Uterus (tissue), 4 donors: Measurements from ENCODE around the gene RTEL1. TPM values are rescaled to one million over a fixed set of nuclear protein-coding genes. Genes with fewer than 3 reads are reported as not detected.

Source experiments
- DNase-seq, 2 donors: peaks; one replicate each; pipeline ENCODE4 v3.0.0-alpha.2; 2019 to 2020
- H3K27ac ChIP-seq, 2 donors: fragments of 200-600 bp; sonication (generic); 1 replicate in 1 of 2; 2 replicates in 1 of 2; pipeline ENCODE4 v1.5.1; 2016 to 2018
- H3K27me3 ChIP-seq, 2 donors: fragments of 200-600 bp; sonication (generic); one replicate each; pipeline ENCODE4 v1.5.1; 2018 to 2019; ENCODE audit warnings: control low read depth in 1 of 2
- H3K36me3 ChIP-seq, 2 donors: fragments of 200-600 bp; sonication (generic); one replicate each; pipeline ENCODE4 v1.5.1; 2019; ENCODE audit warnings: control low read depth in 1 of 2
- H3K4me1 ChIP-seq, 2 donors: fragments of 200-600 bp; sonication (generic); one replicate each; pipeline ENCODE4 v1.5.1; 2018 to 2019; ENCODE audit warnings: control low read depth in 1 of 2
- H3K4me3 ChIP-seq, 2 donors: fragments of 200-600 bp; sonication (generic); 1 replicate in 1 of 2; 2 replicates in 1 of 2; pipeline ENCODE4 v1.5.1; 2018 to 2019; ENCODE audit warnings: mild to moderate bottlenecking in 1 of 2
- H3K9me3 ChIP-seq, 2 donors: fragments of 200-600 bp; sonication (generic); one replicate each; pipeline ENCODE4 v1.5.1; 2019; ENCODE audit warnings: control low read depth in 1 of 2
- POLR2A ChIP-seq, 2 donors: fragments of 450-650 bp; IDR thresholded peaks; one replicate each; pipeline ENCODE4 v1.6.1; 2016; ENCODE audit warnings: antibody characterized with exemption in 2 of 2, mild to moderate bottlenecking in 1 of 2, moderate library complexity in 1 of 2
- intact Hi-C: fragments of 100-400 bp; cut with DNase I; formaldehyde crosslinking; loops from one replicate; pipeline ENCODE4 v1.15.1; 2023; ENCODE audit warnings: low total_unique reads
- total RNA-seq, 4 donors: library from RNA; depleted of rRNA in 3 of 4; stranded (reverse); fragments of >200 nt in 3 of 4; gene quantifications; one replicate each; pipeline versions ENCODE4 v1.1.0 to v1.2.4, GENCODE V29; 2014 to 2023
- TF ChIP-seq, protein P1 (sequence below), 4 experiments: fragments of 200-600 bp in 2 of 4; fragments of 450-650 bp in 2 of 4; sonication (generic) in 2 of 4; IDR thresholded peaks; one replicate each; pipeline ENCODE4 v1.5.1; 2016 to 2019; ENCODE audit warnings: antibody characterized with exemption in 4 of 4, mild to moderate bottlenecking in 2 of 4, moderate library complexity in 1 of 4
- donor health status: DM: yes; HTN: yes; CAD: no.

The RTEL1 gene
- total RNA-seq, 4 donors from 2014 or later, result 17.4 to 56.5 (median 26.6) TPM

- H3K36me3 ChIP-seq, result no peaks in the 10 kb centered on the region
- TF ChIP-seq, protein P1, sequence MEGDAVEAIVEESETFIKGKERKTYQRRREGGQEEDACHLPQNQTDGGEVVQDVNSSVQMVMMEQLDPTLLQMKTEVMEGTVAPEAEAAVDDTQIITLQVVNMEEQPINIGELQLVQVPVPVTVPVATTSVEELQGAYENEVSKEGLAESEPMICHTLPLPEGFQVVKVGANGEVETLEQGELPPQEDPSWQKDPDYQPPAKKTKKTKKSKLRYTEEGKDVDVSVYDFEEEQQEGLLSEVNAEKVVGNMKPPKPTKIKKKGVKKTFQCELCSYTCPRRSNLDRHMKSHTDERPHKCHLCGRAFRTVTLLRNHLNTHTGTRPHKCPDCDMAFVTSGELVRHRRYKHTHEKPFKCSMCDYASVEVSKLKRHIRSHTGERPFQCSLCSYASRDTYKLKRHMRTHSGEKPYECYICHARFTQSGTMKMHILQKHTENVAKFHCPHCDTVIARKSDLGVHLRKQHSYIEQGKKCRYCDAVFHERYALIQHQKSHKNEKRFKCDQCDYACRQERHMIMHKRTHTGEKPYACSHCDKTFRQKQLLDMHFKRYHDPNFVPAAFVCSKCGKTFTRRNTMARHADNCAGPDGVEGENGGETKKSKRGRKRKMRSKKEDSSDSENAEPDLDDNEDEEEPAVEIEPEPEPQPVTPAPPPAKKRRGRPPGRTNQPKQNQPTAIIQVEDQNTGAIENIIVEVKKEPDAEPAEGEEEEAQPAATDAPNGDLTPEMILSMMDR (IDR thresholded peaks at IDR 0.05), result no peak
- TF ChIP-seq POLR2A (IDR thresholded peaks at IDR 0.05), result no peak
- H3K27me3 ChIP-seq, result no peaks in the 10 kb centered on the region
- peak in 1 of 2 donors; percentile 46 for DNase-seq
- H3K4me3 ChIP-seq, result no peak overlapping the region
- peak overlapping the region; percentile 88 to 92 for H3K27ac ChIP-seq
- intact Hi-C loops, result no loop called here
- H3K9me3 ChIP-seq, result no peaks in the 10 kb centered on the region
- H3K4me1 ChIP-seq, result peaks cover 0 to 30% of the 10 kb centered on the region in 2 donors
Observed at GRCh38 chr20:63741676-63742380, 83.7 kb downstream of the RTEL1 start.

DNA sequence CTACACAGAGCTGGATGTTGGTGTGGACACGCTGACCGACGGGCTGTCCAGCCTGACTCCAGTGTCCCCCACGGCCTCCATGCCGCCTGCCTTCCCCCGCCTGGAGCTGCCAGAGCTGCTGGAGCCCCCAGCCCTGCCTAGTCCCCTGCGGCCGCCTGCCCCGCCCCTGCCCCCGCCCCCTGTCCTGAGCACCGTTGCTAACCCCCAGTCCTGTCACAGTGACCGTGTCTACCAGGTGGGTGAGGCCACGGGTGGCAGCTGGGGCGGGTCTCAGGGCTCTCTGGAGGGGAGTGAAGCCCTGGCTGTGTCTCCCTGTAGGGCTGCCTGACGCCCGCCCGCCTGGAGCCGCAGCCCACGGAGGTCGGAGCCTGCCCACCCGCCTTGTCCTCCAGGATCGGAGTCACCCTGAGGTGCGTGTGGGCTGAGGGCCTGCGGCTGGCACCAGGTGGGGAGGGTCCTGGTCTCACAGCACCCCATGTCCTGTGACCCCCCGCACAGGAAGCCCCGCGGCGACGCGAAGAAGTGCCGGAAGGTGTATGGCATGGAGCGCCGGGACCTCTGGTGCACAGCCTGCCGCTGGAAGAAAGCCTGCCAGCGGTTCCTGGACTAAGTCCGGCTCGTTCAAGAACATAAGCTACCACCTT is 84.4 kb downstream of the RTEL1 start:
- peaks cover 0 to 28% of the 10 kb centered on the region in 2 donors for H3K4me1 ChIP-seq
- DNase-seq, result no peak

DNA sequence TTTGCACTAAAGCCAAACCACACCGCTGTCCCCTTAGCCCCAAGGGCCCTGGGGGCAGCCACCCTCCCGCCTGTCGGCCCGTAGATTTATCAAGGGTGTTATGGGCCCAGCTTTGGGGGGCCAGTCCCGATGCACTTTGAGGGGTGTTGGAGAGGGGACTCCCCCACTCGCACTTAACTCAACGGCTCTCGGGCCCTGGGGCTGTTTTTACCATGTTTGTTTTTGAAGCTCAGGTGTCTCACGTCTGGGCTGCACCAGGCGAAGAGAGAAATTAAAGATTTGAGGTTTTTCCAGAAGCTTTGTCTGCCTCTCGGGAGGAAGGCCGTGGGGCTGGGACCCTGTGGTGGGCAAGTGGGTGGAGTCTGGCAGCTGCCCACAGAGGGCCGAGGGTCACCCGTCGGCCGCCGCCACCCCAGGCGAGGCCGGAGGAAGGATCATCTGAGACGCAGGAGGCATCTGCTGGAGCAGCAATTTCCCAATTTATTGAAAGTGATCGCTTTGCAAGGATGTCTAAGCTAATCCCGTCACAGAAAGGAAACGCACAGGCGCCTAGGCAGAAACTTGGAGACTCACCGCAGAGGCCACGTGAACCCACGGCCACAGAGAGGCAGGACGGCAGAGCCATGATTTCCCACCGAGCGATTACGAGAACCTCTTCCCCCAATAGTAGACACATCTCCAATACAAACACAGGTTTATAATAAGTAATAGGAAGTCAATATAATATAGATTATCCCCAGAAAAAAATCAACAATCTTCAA is 85.3 kb downstream of the RTEL1 start:
- intact Hi-C loops, result no loop called here
- no peak overlapping the region for H3K4me3 ChIP-seq
- H3K36me3 ChIP-seq, result no peaks in the 10 kb centered on the region
- peaks cover 0 to 19% of the 10 kb centered on the region in 2 donors for H3K4me1 ChIP-seq
- no peaks in the 10 kb centered on the region for H3K27me3 ChIP-seq
- no peak for DNase-seq
- H3K9me3 ChIP-seq, result no peaks in the 10 kb centered on the region
- no peak overlapping the region for H3K27ac ChIP-seq
- TF ChIP-seq, protein P1 (IDR thresholded peaks at IDR 0.05), result no peak

More for the DNA sequence above, 84.4 kb downstream of the RTEL1 start:
- no peaks in the 10 kb centered on the region for H3K9me3 ChIP-seq
- H3K27ac ChIP-seq, result peak overlapping the region in 1 of 2 donors; percentile 92
- TF ChIP-seq POLR2A (IDR thresholded peaks at IDR 0.05), result no peak
- TF ChIP-seq, protein P1 (IDR thresholded peaks at IDR 0.05), result no peak
- intact Hi-C loops, result no loop called here
- no peaks in the 10 kb centered on the region for H3K36me3 ChIP-seq
- H3K27me3 ChIP-seq, result no peaks in the 10 kb centered on the region
- no peak overlapping the region for H3K4me3 ChIP-seq

DNA sequence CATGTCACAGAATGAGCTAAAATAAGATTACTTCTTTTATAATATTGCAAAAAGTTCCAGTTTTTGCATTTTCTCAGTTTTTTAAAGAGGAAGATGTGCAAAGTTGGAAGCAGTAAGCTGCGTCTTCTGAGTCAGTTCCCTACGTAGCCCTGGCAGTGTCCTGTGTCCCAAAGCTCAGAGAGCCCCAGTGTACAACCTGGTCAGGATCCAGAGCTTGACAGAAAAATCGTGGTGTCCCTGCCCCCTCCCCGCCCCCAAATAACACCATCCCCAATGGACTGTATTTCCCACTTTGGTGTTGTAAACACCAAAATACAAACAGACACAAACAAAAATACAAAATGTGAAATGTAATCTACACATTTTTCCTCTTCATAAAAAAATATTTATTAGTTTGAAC is 86.0 kb downstream of the RTEL1 start:
- DNase-seq, result no peak
- Histone ChIP-seq H3K36me3 (no peaks in the 10 kb centered on the region), H3K4me1 (peaks cover 0 to 16% of the 10 kb centered on the region in 2 donors), H3K27ac (no peak overlapping the region), H3K27me3 (no peaks in the 10 kb centered on the region), H3K9me3 (no peaks in the 10 kb centered on the region), H3K4me3 (no peak overlapping the region)
- intact Hi-C loops, result no loop called here
- no peak for TF ChIP-seq POLR2A (IDR thresholded peaks at IDR 0.05)
- TF ChIP-seq, protein P1 (IDR thresholded peaks at IDR 0.05), result no peak
